WTC11 (cell line): ENCODE data around the gene TMEM38A. TPM values are rescaled to one million over a fixed set of nuclear protein-coding genes. Genes with fewer than 3 reads are reported as not detected.

Source experiments
- ATAC-seq: fragments of 200-7000 bp; cut with Tn5 transposase; 2 replicates; pipeline ENCODE4 v1.10.0; 2021; ENCODE audit warnings: mild to moderate bottlenecking, moderate library complexity
- CTCF ChIA-PET: fragments of 300-600 bp; sonication (Branson Sonifier 250); formaldehyde crosslinking; loops from one replicate; lab custom pipeline; 2021; ENCODE audit warnings: antibody characterized with exemption; lab: Charles Lee
- POLR2A ChIA-PET: fragments of 350-600 bp; sonication (Branson Sonifier 250); formaldehyde crosslinking; loops from one replicate; lab custom pipeline; 2021; ENCODE audit warnings: antibody characterized with exemption; lab: Charles Lee
- DNase-seq: peaks from one replicate; pipeline ENCODE4 v3.0.0; 2021; ENCODE audit warnings: low spot score
- H3K27ac Mint-ChIP-seq: 2 replicates; pipeline ENCODE4 v1.8.0; 2021; ENCODE audit warnings: mixed read lengths
- H3K27me3 Mint-ChIP-seq: 2 replicates; pipeline ENCODE4 v1.8.0; 2021; ENCODE audit warnings: low read depth, mild to moderate bottlenecking, moderate library complexity, mixed read lengths
- H3K36me3 Mint-ChIP-seq: 2 replicates; pipeline ENCODE4 v1.8.0; 2021; ENCODE audit warnings: mixed read lengths
- H3K4me1 Mint-ChIP-seq: 2 replicates; pipeline ENCODE4 v1.8.0; 2022; ENCODE audit warnings: mixed read lengths
- H3K4me3 Mint-ChIP-seq: 2 replicates; pipeline ENCODE4 v1.8.0; 2021; ENCODE audit warnings: mild to moderate bottlenecking, moderate library complexity, mixed read lengths
- H3K9me3 Mint-ChIP-seq: 2 replicates; pipeline ENCODE4 v1.8.0; 2021; ENCODE audit warnings: mixed read lengths
- CDX4 ChIP-seq: fragments of 250-450 bp; sonication (Bioruptor Pico); IDR thresholded peaks from 2 replicates; pipeline ENCODE4 v1.9.0; 2021; ENCODE audit warnings: moderate library complexity, mild to moderate bottlenecking, inconsistent platforms, borderline replicate concordance
- E2F4 ChIP-seq: sonication (generic); formaldehyde crosslinking; IDR thresholded peaks from 2 replicates; pipeline ENCODE4 v1.8.1; 2022; ENCODE audit warnings: low read depth, mild to moderate bottlenecking, moderate library complexity, missing genetic modification reagents, borderline replicate concordance
- ETV6 ChIP-seq: sonication (generic); formaldehyde crosslinking; IDR thresholded peaks from 2 replicates; pipeline ENCODE4 v1.8.1; 2022; ENCODE audit warnings: mild to moderate bottlenecking, missing genetic modification reagents
- JAZF1 ChIP-seq: fragments of 250-450 bp; sonication (Bioruptor Pico); IDR thresholded peaks from 2 replicates; pipeline ENCODE4 v1.9.0; 2021; ENCODE audit warnings: moderate library complexity, mild to moderate bottlenecking, inconsistent platforms
- NFYB ChIP-seq: sonication (generic); formaldehyde crosslinking; conservative IDR thresholded peaks from 2 replicates; pipeline ENCODE4 v1.8.0; 2022; ENCODE audit warnings: low read depth, missing genetic modification reagents
- NR2C2 ChIP-seq: sonication (generic); formaldehyde crosslinking; IDR thresholded peaks from 2 replicates; pipeline ENCODE4 v1.8.0; 2022; ENCODE audit warnings: mild to moderate bottlenecking, missing genetic modification reagents
- PRRX2 ChIP-seq: fragments of 250-450 bp; sonication (Bioruptor Pico); IDR thresholded peaks from 2 replicates; pipeline ENCODE4 v1.8.0; 2021; ENCODE audit warnings: mild to moderate bottlenecking
- SMAD3 ChIP-seq: sonication (generic); formaldehyde crosslinking; IDR thresholded peaks from 2 replicates; pipeline ENCODE4 v1.8.0; 2022; ENCODE audit warnings: missing genetic modification reagents, mild to moderate bottlenecking, borderline replicate concordance
- SMAD4 ChIP-seq: sonication (generic); formaldehyde crosslinking; IDR thresholded peaks from 2 replicates; pipeline ENCODE4 v1.8.0; 2022; ENCODE audit warnings: mild to moderate bottlenecking, missing genetic modification reagents
- TEAD4 ChIP-seq: sonication (generic); formaldehyde crosslinking; IDR thresholded peaks from 2 replicates; pipeline ENCODE4 v1.8.0; 2022; ENCODE audit warnings: mild to moderate bottlenecking, missing genetic modification reagents
- ZBTB21 ChIP-seq: sonication (generic); formaldehyde crosslinking; IDR thresholded peaks from 2 replicates; pipeline ENCODE4 v1.8.1; 2023; ENCODE audit warnings: mild to moderate bottlenecking, missing genetic modification reagents, borderline replicate concordance
- ZBTB43 ChIP-seq: sonication (generic); formaldehyde crosslinking; IDR thresholded peaks from 2 replicates; pipeline ENCODE4 v1.8.1; 2023; ENCODE audit warnings: mild to moderate bottlenecking, missing genetic modification reagents
- ZNF138 ChIP-seq: sonication (generic); formaldehyde crosslinking; conservative IDR thresholded peaks from 2 replicates; pipeline ENCODE4 v1.8.1; 2022; ENCODE audit warnings: mild to moderate bottlenecking, moderate library complexity, missing genetic modification reagents
- ZNF281 ChIP-seq: sonication (generic); formaldehyde crosslinking; IDR thresholded peaks from 2 replicates; pipeline ENCODE4 v1.8.0; 2023; ENCODE audit warnings: mild to moderate bottlenecking, missing genetic modification reagents
- ZNF423 ChIP-seq: fragments of 250-450 bp; sonication (Bioruptor Pico); IDR thresholded peaks from 2 replicates; pipeline ENCODE4 v2.1.2; 2022; ENCODE audit warnings: mild to moderate bottlenecking, moderate library complexity
- total RNA-seq: library from RNA; stranded (reverse); gene quantifications from 3 replicates; pipeline ENCODE4 v1.2.3, GENCODE V29; 2021
- TF ChIP-seq, protein P1 (sequence below): fragments of 250-450 bp; sonication (Bioruptor Pico); IDR thresholded peaks from 2 replicates; pipeline ENCODE4 v2.1.2; 2022; ENCODE audit warnings: mild to moderate bottlenecking, moderate library complexity
- TF ChIP-seq, protein P2 (sequence below): sonication (generic); formaldehyde crosslinking; IDR thresholded peaks from 2 replicates; pipeline ENCODE4 v1.8.1; 2022; ENCODE audit warnings: mild to moderate bottlenecking, moderate library complexity, missing genetic modification reagents

The TMEM38A gene
- total RNA-seq, 1 experiment from 2014 or later = 9.5 TPM

GRCh38 chr19:16618248-16618647 is 42.7 kb upstream of the TMEM38A start:
- no peaks in the 10 kb centered on the region for H3K9me3 Mint-ChIP-seq
- ChIA-PET CTCF (interaction anchor here (1.1 kb wide), 1 partner anchor 10 kb away, joined by 3 read pairs; the partner anchor contains the start of gene MED26), POLR2A (interaction anchor here (0.6 kb wide), 1 partner anchor 236 kb away, joined by 3 read pairs; no protein-coding TSS in a partner anchor)
- no peaks in the 10 kb centered on the region for H3K36me3 Mint-ChIP-seq
- DNase-seq = no peak
- no peaks in the 10 kb centered on the region for H3K27me3 Mint-ChIP-seq
- ATAC-seq = no peak
- H3K4me3 Mint-ChIP-seq = no peak overlapping the region
- peaks cover 39% of the 10 kb centered on the region for H3K4me1 Mint-ChIP-seq
- H3K27ac Mint-ChIP-seq = peak overlapping the region; percentile 45; the same call in 1 of the 2 replicates
- TF ChIP-seq SMAD3 (CRISPR knock-in tag) (no peak), SMAD4 (CRISPR knock-in tag) (no peak), ZNF138 (CRISPR knock-in tag) (no peak), ETV6 (CRISPR knock-in tag) (no peak), CDX4 (no peak), ZBTB43 (CRISPR knock-in tag) (no peak), ZNF423 (CRISPR knock-in tag) (no peak), JAZF1 (CRISPR knock-in tag) (no peak), PRRX2 (CRISPR knock-in tag) (no peak), E2F4 (no peak), NR2C2 (no peak)
- TF ChIP-seq, protein P1, sequence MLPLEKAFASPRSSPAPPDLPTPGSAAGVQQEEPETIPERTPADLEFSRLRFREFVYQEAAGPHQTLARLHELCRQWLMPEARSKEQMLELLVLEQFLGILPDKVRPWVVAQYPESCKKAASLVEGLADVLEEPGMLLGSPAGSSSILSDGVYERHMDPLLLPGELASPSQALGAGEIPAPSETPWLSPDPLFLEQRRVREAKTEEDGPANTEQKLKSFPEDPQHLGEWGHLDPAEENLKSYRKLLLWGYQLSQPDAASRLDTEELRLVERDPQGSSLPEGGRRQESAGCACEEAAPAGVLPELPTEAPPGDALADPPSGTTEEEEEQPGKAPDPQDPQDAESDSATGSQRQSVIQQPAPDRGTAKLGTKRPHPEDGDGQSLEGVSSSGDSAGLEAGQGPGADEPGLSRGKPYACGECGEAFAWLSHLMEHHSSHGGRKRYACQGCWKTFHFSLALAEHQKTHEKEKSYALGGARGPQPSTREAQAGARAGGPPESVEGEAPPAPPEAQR (CRISPR knock-in tag) = no peak

- Mint-ChIP-seq H3K9me3 (no peaks in the 10 kb centered on the region), H3K27me3 (no peaks in the 10 kb centered on the region), H3K4me3 (no peak overlapping the region), H3K36me3 (no peaks in the 10 kb centered on the region), H3K27ac (peak overlapping the region; percentile 71; the same call in 1 of the 2 replicates), H3K4me1 (peaks cover 39% of the 10 kb centered on the region)
- no peak for ATAC-seq
- ChIA-PET POLR2A (no interaction called here), CTCF (interaction anchor here (0.6 to 1.0 kb wide), 2 partner anchors 13 to 29 kb away, joined by 3 to 4 read pairs; no protein-coding TSS in a partner anchor)
- no peak for TF ChIP-seq SMAD3 (CRISPR knock-in tag)
- no peak for TF ChIP-seq TEAD4 (CRISPR knock-in tag)
- TF ChIP-seq ZNF423 (CRISPR knock-in tag) = no peak
- no peak for TF ChIP-seq ZBTB21
- no peak for TF ChIP-seq ETV6 (CRISPR knock-in tag)
- TF ChIP-seq SMAD4 (CRISPR knock-in tag) = no peak
- TF ChIP-seq ZNF281 (CRISPR knock-in tag) = no peak
- TF ChIP-seq NFYB (CRISPR knock-in tag) = no peak
- no peak for TF ChIP-seq PRRX2 (CRISPR knock-in tag)
- TF ChIP-seq, protein P2, sequence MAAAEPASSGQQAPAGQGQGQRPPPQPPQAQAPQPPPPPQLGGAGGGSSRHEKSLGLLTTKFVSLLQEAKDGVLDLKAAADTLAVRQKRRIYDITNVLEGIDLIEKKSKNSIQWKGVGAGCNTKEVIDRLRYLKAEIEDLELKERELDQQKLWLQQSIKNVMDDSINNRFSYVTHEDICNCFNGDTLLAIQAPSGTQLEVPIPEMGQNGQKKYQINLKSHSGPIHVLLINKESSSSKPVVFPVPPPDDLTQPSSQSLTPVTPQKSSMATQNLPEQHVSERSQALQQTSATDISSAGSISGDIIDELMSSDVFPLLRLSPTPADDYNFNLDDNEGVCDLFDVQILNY = no peak
- no peak for DNase-seq
Measured at GRCh38 chr19:16619457-16619856, 41.5 kb upstream of the TMEM38A start.
